Fibroblast of villous mesenchyme (primary cell): Measurements from ENCODE around the gene PALB2. TPM values are rescaled to one million over a fixed set of nuclear protein-coding genes. Genes with fewer than 3 reads are reported as not detected.

Source experiments
- DNase-seq: peaks from one replicate; pipeline ENCODE4 v3.0.0-alpha.2; 2010; ENCODE audit warnings: low read depth
- H3K4me3 ChIP-seq: 2 replicates; pipeline ENCODE4 v1.5.1; 2011; ENCODE audit warnings: low read depth, mild to moderate bottlenecking, low read length
- total RNA-seq: library from RNA; depleted of rRNA; stranded (reverse); fragments of >200 nt; gene quantifications from 2 replicates; pipeline ENCODE4 v1.2.3, GENCODE V29; 2012
- TF ChIP-seq, protein P1 (sequence below): IDR thresholded peaks from 2 replicates; pipeline ENCODE4 v1.5.1; 2012; ENCODE audit warnings: low read depth, mild to moderate bottlenecking, low read length; ENCODE audit not compliant: insufficient read depth

Gene PALB2
- total RNA-seq, 1 donor, result 22.0 TPM

DNA sequence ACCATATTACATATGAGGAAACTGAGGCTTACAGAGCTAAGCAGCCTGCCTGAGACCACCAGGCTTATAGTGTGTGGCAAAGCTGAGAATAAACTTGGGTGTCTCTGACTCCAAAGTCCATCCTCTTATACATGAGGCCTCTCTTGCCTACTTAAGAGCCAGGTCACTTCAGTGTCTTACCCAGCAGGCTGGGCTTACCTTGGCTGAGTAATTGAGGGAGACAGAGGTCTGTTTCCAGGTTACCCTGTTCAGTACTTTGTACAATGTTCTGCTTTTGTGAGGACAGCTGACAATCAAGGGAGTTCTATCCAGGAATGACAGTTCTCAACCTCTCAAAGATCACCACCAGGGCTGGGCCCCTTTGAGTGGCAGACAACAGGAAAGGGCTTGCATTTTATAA lies 59.3 kb downstream of the PALB2 start:
- H3K4me3 ChIP-seq, result no peak overlapping the region
- DNase-seq, result no peak
- TF ChIP-seq, protein P1, sequence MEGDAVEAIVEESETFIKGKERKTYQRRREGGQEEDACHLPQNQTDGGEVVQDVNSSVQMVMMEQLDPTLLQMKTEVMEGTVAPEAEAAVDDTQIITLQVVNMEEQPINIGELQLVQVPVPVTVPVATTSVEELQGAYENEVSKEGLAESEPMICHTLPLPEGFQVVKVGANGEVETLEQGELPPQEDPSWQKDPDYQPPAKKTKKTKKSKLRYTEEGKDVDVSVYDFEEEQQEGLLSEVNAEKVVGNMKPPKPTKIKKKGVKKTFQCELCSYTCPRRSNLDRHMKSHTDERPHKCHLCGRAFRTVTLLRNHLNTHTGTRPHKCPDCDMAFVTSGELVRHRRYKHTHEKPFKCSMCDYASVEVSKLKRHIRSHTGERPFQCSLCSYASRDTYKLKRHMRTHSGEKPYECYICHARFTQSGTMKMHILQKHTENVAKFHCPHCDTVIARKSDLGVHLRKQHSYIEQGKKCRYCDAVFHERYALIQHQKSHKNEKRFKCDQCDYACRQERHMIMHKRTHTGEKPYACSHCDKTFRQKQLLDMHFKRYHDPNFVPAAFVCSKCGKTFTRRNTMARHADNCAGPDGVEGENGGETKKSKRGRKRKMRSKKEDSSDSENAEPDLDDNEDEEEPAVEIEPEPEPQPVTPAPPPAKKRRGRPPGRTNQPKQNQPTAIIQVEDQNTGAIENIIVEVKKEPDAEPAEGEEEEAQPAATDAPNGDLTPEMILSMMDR, result no peak

DNA sequence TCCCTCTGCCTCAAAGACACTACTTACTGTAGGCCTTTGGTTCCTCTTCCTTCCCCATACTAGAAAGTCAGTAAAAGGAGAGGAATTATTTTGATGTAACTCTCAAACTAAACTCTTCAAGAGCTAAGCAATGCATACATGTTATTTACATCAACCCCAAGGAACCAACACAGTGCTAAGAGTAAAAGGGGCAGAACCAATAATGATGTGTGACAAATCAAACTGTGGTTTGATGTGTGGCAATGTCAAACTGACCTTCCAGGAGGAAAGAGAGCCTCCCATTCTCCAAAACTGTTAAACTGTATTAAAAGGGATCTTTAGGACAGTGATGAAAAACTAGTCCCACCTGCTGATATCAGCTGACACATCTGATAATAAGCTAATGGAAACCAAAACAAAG lies 60.7 kb downstream of the PALB2 start:
- TF ChIP-seq, protein P1, result no peak
- DNase-seq, result no peak
- H3K4me3 ChIP-seq, result no peak overlapping the region

DNA sequence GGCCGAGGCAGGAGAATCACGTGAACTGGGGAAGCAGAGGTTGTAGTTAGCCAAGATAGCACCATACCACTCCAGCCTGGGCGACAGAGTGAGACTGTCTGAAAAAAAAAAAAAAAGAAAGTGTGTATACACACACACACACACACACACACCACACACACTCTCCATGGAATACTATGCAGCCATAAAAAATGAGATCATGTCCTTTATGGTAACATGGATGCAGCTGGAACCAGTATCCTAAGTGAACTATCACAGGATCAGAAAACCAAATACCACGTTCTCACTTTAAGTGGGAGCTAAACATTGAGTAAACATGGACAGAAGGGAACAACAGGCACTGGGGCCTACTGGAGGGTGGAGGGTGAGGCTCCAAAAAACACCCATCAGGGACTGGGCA lies 61.7 kb downstream of the PALB2 start:
- no peak for DNase-seq
- H3K4me3 ChIP-seq, result no peak overlapping the region
- TF ChIP-seq, protein P1, result no peak

DNA sequence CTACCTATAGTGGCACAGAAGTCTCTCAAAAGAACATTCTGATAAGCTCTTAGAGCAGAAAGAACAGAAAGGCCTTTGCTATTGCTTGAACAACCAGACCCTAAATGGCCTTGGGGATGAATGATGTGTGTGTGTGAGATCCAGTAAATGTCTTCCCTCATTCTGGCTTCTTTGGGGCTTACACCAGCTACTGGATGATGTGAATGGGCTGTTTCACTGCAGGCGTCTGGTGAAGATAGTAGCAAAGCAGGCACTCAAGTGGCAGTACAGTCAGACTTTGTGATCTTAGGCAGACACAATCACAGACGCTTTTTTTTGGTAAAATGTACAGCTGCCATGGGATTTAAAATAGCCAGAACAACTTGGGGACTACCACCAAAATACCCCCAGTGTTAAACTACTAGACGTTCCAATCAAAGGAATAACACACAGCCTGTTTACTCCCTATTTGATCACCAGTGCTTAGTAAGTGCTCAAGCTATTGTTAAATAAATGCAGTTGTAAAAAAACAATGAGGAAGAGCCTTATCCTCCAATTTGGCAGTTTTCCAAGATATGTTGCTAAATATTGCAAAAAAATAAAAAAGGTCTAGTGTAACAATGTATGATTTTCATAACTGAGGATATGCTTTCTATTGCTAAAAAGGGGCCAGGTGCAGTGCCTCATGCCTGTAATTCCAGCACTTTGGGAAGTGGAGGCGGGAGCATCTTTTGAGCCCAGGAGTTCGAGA lies 62.8 kb downstream of the PALB2 start:
- TF ChIP-seq, protein P1, result no peak
- DNase-seq, result peak; percentile 10
- H3K4me3 ChIP-seq, result no peak overlapping the region

DNA sequence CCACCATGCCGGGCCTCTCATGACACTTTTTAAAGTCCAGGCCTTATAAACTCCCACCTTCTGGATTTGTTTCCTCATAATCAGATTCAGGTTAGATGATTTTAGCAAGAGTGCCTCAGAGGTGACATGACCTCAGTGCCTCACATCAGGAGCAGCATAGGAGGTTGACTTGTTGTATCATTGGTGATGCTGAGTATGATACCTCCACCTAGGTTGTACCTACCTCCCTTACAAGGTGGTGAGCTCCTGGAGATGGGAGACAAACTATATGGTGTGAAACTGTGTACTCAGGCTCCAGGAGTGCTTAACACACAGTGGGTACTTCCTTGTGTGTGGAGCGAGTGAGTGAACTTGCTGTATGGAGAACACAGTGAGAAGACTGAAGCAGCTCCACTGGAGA lies 63.6 kb downstream of the PALB2 start:
- no peak for DNase-seq
- TF ChIP-seq, protein P1, result no peak
- H3K4me3 ChIP-seq, result no peak overlapping the region

DNA sequence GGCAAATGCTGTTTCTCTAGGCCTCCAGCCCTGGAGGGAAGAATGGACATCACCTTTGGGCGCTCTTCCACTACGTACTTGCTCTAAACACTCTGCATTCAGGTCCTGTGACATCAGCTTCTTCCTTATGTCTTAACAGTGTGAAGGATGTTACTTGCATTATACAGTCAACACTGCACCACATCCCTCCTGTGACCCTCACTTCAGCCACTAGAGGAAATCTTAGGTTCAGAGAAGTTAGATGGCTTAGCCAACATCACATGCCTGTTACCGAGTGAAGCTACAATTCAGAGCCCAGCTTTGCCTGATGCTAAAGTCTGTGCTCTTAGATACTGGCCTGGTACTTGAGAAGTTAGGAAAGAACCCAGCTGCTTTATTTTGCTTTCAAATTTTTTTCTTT lies 65.3 kb downstream of the PALB2 start:
- no peak overlapping the region for H3K4me3 ChIP-seq
- no peak for DNase-seq
- TF ChIP-seq, protein P1, result no peak

DNA sequence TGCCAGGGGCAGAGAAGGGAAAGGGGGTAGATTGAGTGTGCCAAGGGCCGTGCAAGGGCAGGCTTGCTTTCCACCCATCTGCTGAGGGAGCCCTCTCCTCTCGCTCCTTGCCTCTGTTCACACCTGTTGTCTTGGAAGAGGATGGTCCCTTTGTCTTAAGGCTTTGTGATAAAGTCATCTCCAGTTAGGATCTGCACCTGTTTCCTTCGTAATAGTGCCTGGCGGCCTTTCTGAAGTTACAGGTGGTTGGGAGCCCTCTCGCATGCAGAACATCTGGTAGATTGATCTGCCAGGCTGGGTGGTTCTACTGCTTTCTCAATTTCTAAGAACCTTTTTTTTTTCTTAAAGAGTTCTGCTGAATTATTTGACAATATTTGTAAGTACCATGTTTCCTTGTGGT lies 67.3 kb downstream of the PALB2 start:
- TF ChIP-seq, protein P1, result no peak
- no peak overlapping the region for H3K4me3 ChIP-seq
- DNase-seq, result no peak
